ENCODE results near the gene RBM26. TPM values are rescaled to one million over a fixed set of nuclear protein-coding genes. Genes with fewer than 3 reads are reported as not detected.

Gene RBM26
- polyA plus RNA-seq, 1 donor from 2014 or later: 112 TPM

GRCh38 chr13:79427883-79428282, 21.8 kb upstream of the RBM26 start:
- Histone ChIP-seq H3K27me3 (ENCODE audit: insufficient read depth, low read depth, low read length) (no peaks in the 10 kb centered on the region), H3F3A (ENCODE audit: insufficient read depth, low read length, poor library complexity, severe bottlenecking) (no peaks in the 10 kb centered on the region), H4K20me1 (ENCODE audit: insufficient read depth) (no peaks in the 10 kb centered on the region), H2AFZ (ENCODE audit: low read depth, low read length) (no peak overlapping the region), H3K9me3 (ENCODE audit: low read length) (no peaks in the 10 kb centered on the region), H3K36me3 (ENCODE audit: insufficient read depth, low read length) (no peaks in the 10 kb centered on the region), H3K4me3 (ENCODE audit: low read length) (no peak overlapping the region), H3K27ac (ENCODE audit: low read length) (no peak overlapping the region), H3K4me2 (ENCODE audit: low read length) (no peak overlapping the region), H3K79me2 (replicated peaks; ENCODE audit: insufficient read depth, low read length) (no peaks in the 10 kb centered on the region), H3K9ac (ENCODE audit: low read length) (no peak overlapping the region), H3K9me2 (ENCODE audit: insufficient read depth, low read length) (no peaks in the 10 kb centered on the region)
- TF ChIP-seq SMC3 (conservative IDR thresholded peaks at IDR 0.05; ENCODE audit: poor library complexity): no peak
- TF ChIP-seq CTCF (IDR thresholded peaks at IDR 0.05; ENCODE audit: poor library complexity, severe bottlenecking): no peak
- TF ChIP-seq EP300 (conservative IDR thresholded peaks at IDR 0.05; ENCODE audit: poor library complexity, severe bottlenecking): no peak
- no peak for TF ChIP-seq MXI1 (conservative IDR thresholded peaks at IDR 0.05; ENCODE audit: poor library complexity, severe bottlenecking)
- no peak for TF ChIP-seq TAF1 (IDR thresholded peaks at IDR 0.05; ENCODE audit: low read depth)
- TF ChIP-seq EZH2 (IDR thresholded peaks at IDR 0.05; ENCODE audit: borderline replicate concordance, insufficient read depth, low read length, poor library complexity, severe bottlenecking): no peak
- TF ChIP-seq POLR2AphosphoS5 (IDR thresholded peaks at IDR 0.05): no peak
- no peak for TF ChIP-seq REST (IDR thresholded peaks at IDR 0.05; ENCODE audit: borderline replicate concordance)
- TF ChIP-seq RAD21 (conservative IDR thresholded peaks at IDR 0.05): no peak

- no peaks in the 10 kb centered on the region for H3K9me3 ChIP-seq (ENCODE audit: low read length)
- no peak overlapping the region for H3K27ac ChIP-seq (ENCODE audit: low read length)
- no peak overlapping the region for H3K9ac ChIP-seq (ENCODE audit: low read length)
- H2AFZ ChIP-seq (ENCODE audit: low read depth, low read length): no peak overlapping the region
- no peaks in the 10 kb centered on the region for H3K27me3 ChIP-seq (ENCODE audit: insufficient read depth, low read depth, low read length)
- TF ChIP-seq EP300 (conservative IDR thresholded peaks at IDR 0.05; ENCODE audit: poor library complexity, severe bottlenecking): no peak
- no peak for TF ChIP-seq TAF1 (IDR thresholded peaks at IDR 0.05; ENCODE audit: low read depth)
- no peak for TF ChIP-seq SMC3 (conservative IDR thresholded peaks at IDR 0.05; ENCODE audit: poor library complexity)
- TF ChIP-seq EZH2 (IDR thresholded peaks at IDR 0.05; ENCODE audit: borderline replicate concordance, insufficient read depth, low read length, poor library complexity, severe bottlenecking): no peak
- TF ChIP-seq REST (IDR thresholded peaks at IDR 0.05; ENCODE audit: borderline replicate concordance): no peak
- TF ChIP-seq MXI1 (conservative IDR thresholded peaks at IDR 0.05; ENCODE audit: poor library complexity, severe bottlenecking): no peak
- TF ChIP-seq CTCF (IDR thresholded peaks at IDR 0.05; ENCODE audit: poor library complexity, severe bottlenecking): no peak
- TF ChIP-seq RAD21 (conservative IDR thresholded peaks at IDR 0.05): no peak
- TF ChIP-seq POLR2AphosphoS5 (IDR thresholded peaks at IDR 0.05): no peak
- no peak overlapping the region for H3K4me3 ChIP-seq (ENCODE audit: low read length)
- no peaks in the 10 kb centered on the region for H3K36me3 ChIP-seq (ENCODE audit: insufficient read depth, low read length)
- H4K20me1 ChIP-seq (ENCODE audit: insufficient read depth): no peaks in the 10 kb centered on the region
- H3K9me2 ChIP-seq (ENCODE audit: insufficient read depth, low read length): no peaks in the 10 kb centered on the region
- no peak overlapping the region for H3K4me2 ChIP-seq (ENCODE audit: low read length)
- no peaks in the 10 kb centered on the region for H3F3A ChIP-seq (ENCODE audit: insufficient read depth, low read length, poor library complexity, severe bottlenecking)
- no peaks in the 10 kb centered on the region for H3K79me2 ChIP-seq (replicated peaks; ENCODE audit: insufficient read depth, low read length)
Measured at GRCh38 chr13:79427265-79427664, 21.2 kb upstream of the RBM26 start.

All from neural cell (in vitro differentiated cells).